GM19025 (cell line): ENCODE results near the gene DVL2.

ENCODE experiments used
- ATAC-seq: cut with Tn5 transposase; IDR thresholded peaks from one replicate; pipeline ENCODE4 v1.9.1; 2021; ENCODE audit warnings: mild to moderate bottlenecking, low read depth, moderate library complexity; ENCODE audit not compliant: unreplicated experiment

The DVL2 gene

GRCh38 chr17:7239091-7240027 lies 5.0 kb upstream of the DVL2 start, which contains the start of gene PHF23:
Gene PHF23, minus strand, starts transcription at chr17:7239457. Its CDS starts 178 bp downstream, at chr17:7239279.
- peak; percentile 38 for ATAC-seq

GRCh38 chr17:7238420-7239090 lies 4.2 kb upstream of the DVL2 start:
- no peak for ATAC-seq

GRCh38 chr17:7237761-7238419 lies 3.6 kb upstream of the DVL2 start:
- no peak for ATAC-seq

- no peak for ATAC-seq
Observed at GRCh38 chr17:7237266-7237760, 3.0 kb upstream of the DVL2 start.

- no peak for ATAC-seq
Observed at GRCh38 chr17:7236808-7237207, 2.5 kb upstream of the DVL2 start.

GRCh38 chr17:7235693-7236665 lies 1.7 kb upstream of the DVL2 start:
- no peak for ATAC-seq

GRCh38 chr17:7233701-7234082 lies 625 bp downstream of the DVL2 start:
- ATAC-seq = no peak

GRCh38 chr17:7232114-7232513 lies 2.2 kb downstream of the DVL2 start:
- ATAC-seq = no peak

- no peak for ATAC-seq
Observed at GRCh38 chr17:7229504-7229903, 4.8 kb downstream of the DVL2 start.

GRCh38 chr17:7228920-7229319 lies 5.4 kb downstream of the DVL2 start:
- ATAC-seq = no peak

- ATAC-seq = no peak
Observed at GRCh38 chr17:7226721-7227710, 7.3 kb downstream of the DVL2 start.

- no peak for ATAC-seq
Observed at GRCh38 chr17:7225711-7226331, 8.5 kb downstream of the DVL2 start.

GRCh38 chr17:7224661-7225111 lies 9.6 kb downstream of the DVL2 start:
- ATAC-seq = no peak

GRCh38 chr17:7224110-7224509 lies 10.2 kb downstream of the DVL2 start:
- no peak for ATAC-seq

GRCh38 chr17:7223375-7223774 lies 10.9 kb downstream of the DVL2 start:
- no peak for ATAC-seq

GRCh38 chr17:7222972-7223292 lies 11.4 kb downstream of the DVL2 start:
- ATAC-seq = no peak

GRCh38 chr17:7222093-7222971 lies 12.0 kb downstream of the DVL2 start:
- no peak for ATAC-seq
